Neuronal stem cell (in vitro differentiated cells): Measurements from ENCODE around the gene UNC5C.
A peak's percentile ranks its signal among the peaks of the same experiment; 100 is the strongest.

ENCODE experiments used
- DNase-seq: peaks from one replicate; pipeline ENCODE4 v3.0.0-alpha.2; 2013; ENCODE audit warnings: low spot score
- H2AFZ ChIP-seq: one replicate; pipeline ENCODE4 v1.6.1; 2013; ENCODE audit warnings: mild to moderate bottlenecking, low read length, inconsistent platforms
- H2AK5ac ChIP-seq: 2 replicates; pipeline ENCODE4 v1.6.1; 2013; ENCODE audit warnings: low read depth, mild to moderate bottlenecking, inconsistent platforms, low read length, moderate library complexity, mixed read lengths
- H2BK120ac ChIP-seq: 2 replicates; pipeline ENCODE4 v1.6.1; 2013; ENCODE audit warnings: low read depth, mild to moderate bottlenecking, inconsistent platforms, low read length, moderate library complexity, mixed read lengths
- H2BK12ac ChIP-seq: one replicate; pipeline ENCODE4 v1.6.1; 2013; ENCODE audit warnings: low read length, inconsistent platforms
- H2BK15ac ChIP-seq: 2 replicates; pipeline ENCODE4 v1.6.1; 2013; ENCODE audit warnings: mild to moderate bottlenecking, low read length, inconsistent platforms, mixed read lengths
- H2BK5ac ChIP-seq: one replicate; pipeline ENCODE4 v1.6.1; 2013; ENCODE audit warnings: inconsistent platforms, mild to moderate bottlenecking, low read length, moderate library complexity
- H3K14ac ChIP-seq: one replicate; pipeline ENCODE4 v1.6.1; 2013; ENCODE audit warnings: low read length, inconsistent platforms
- H3K18ac ChIP-seq: 2 replicates; pipeline ENCODE4 v1.6.1; 2013; ENCODE audit warnings: low read length, inconsistent platforms
- H3K23ac ChIP-seq: 2 replicates; pipeline ENCODE4 v1.6.1; 2013; ENCODE audit warnings: low read depth, mild to moderate bottlenecking, mixed read lengths, low read length, inconsistent platforms; ENCODE audit not compliant: poor library complexity
- H3K27ac ChIP-seq: replicated peaks from 3 replicates; pipeline ENCODE4 v1.5.1; 2013; ENCODE audit warnings: low read length, inconsistent platforms
- H3K27me3 ChIP-seq, 3 experiments: 2 replicates each; pipeline ENCODE4 v1.6.1; 2013; ENCODE audit warnings: low read length in 3 of 3, mild to moderate bottlenecking in 2 of 3, inconsistent platforms in 1 of 3, low read depth in 1 of 3, mixed read lengths in 1 of 3, moderate library complexity in 1 of 3; ENCODE audit not compliant: control insufficient read depth in 3 of 3, insufficient read depth in 3 of 3
- H3K36me3 ChIP-seq, 2 donors: replicated peaks in 1 of 2; 2 replicates each; pipeline ENCODE4 v1.6.1; 2013; ENCODE audit warnings: low read length in 2 of 2; ENCODE audit not compliant: control insufficient read depth in 2 of 2, insufficient read depth in 2 of 2
- H3K4ac ChIP-seq: 2 replicates; pipeline ENCODE4 v1.6.1; 2013; ENCODE audit warnings: inconsistent platforms, mild to moderate bottlenecking, low read length, moderate library complexity
- H3K4me1 ChIP-seq, 2 donors: 1 replicate in 1 of 2; 2 replicates in 1 of 2; pipeline ENCODE4 v1.6.1; 2013; ENCODE audit warnings: low read length in 2 of 2, low read depth in 1 of 2; ENCODE audit not compliant: control insufficient read depth in 2 of 2, insufficient read depth in 1 of 2
- H3K4me2 ChIP-seq: one replicate; pipeline ENCODE4 v1.6.1; 2013; ENCODE audit warnings: mild to moderate bottlenecking, low read length, inconsistent platforms; ENCODE audit not compliant: insufficient read depth, poor library complexity, severe bottlenecking
- H3K4me3 ChIP-seq, 2 donors: 2 replicates each; pipeline ENCODE4 v1.5.1; 2013; ENCODE audit warnings: low read length in 2 of 2, mild to moderate bottlenecking in 2 of 2, inconsistent platforms in 1 of 2, moderate library complexity in 1 of 2
- H3K79me1 ChIP-seq: one replicate; pipeline ENCODE4 v1.6.1; 2013; ENCODE audit warnings: low read depth, mild to moderate bottlenecking, inconsistent platforms, low read length, moderate library complexity
- H3K9ac ChIP-seq: one replicate; pipeline ENCODE4 v1.6.1; 2013; ENCODE audit warnings: mild to moderate bottlenecking, low read depth, low read length, inconsistent platforms; ENCODE audit not compliant: poor library complexity
- H3K9me3 ChIP-seq, 2 donors: replicated peaks in 1 of 2; 2 replicates each; pipeline versions ENCODE3 to v1.6.1; 2013; ENCODE audit warnings: low read length in 2 of 2, mild to moderate bottlenecking in 2 of 2, inconsistent platforms in 1 of 2, low read depth in 1 of 2, mixed read lengths in 1 of 2, moderate library complexity in 1 of 2; ENCODE audit not compliant: control insufficient read depth in 2 of 2, insufficient read depth in 1 of 2
- H4K8ac ChIP-seq: one replicate; pipeline ENCODE4 v1.6.1; 2013; ENCODE audit warnings: low read depth, mild to moderate bottlenecking, inconsistent platforms, low read length, moderate library complexity
- H4K91ac ChIP-seq: one replicate; pipeline ENCODE4 v1.6.1; 2013; ENCODE audit warnings: low read length, low read depth, mild to moderate bottlenecking, inconsistent platforms; ENCODE audit not compliant: poor library complexity
- WGBS, 2 donors: extraction: QIAGEN DNeasy Blood & Tissue Kit; methylation state at CpG; one replicate each; pipeline ENCODE4 v1.1.7; 2013; ENCODE audit warnings: missing lambda C conversion rate in 2 of 2, mixed read lengths in 1 of 2; ENCODE audit not compliant: insufficient read length in 2 of 2, insufficient replicate concordance in 1 of 2; ENCODE audit errors: extremely low coverage in 2 of 2; 5-methylcytosine and 5-hydroxymethylcytosine counted together

UNC5C gene

DNA sequence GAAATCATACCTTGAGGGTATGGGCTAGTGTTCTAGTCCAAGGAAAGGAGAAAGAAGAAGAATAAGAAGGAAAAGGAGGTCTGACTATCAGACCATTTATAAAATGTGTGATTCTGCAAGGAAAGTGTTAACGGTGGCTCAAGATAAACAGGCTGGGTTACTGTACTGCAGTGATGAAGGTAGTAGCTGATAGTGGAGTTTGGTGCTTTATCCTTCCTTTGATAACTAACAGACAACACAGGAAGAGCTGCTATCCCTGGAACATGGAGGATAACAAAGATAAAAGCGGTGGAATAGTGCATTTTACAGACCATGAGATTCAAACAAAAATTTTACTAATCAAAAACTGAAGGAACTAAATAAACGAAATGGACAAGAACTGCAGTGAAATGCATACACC, 2.6 kb downstream of the UNC5C start:
- Histone ChIP-seq H3K18ac (no peak overlapping the region), H3K4me1 (peaks cover 0 to 15% of the 10 kb centered on the region in 2 donors), H2BK120ac (no peak overlapping the region), H3K9ac (no peak overlapping the region), H3K79me1 (no peaks in the 10 kb centered on the region), H2BK15ac (no peak overlapping the region), H3K4me2 (no peak overlapping the region), H2BK12ac (no peak overlapping the region), H3K27ac (no peak overlapping the region), H3K4ac (no peak overlapping the region), H2BK5ac (no peak overlapping the region), H3K36me3 (no peaks in the 10 kb centered on the region), H3K27me3 (peaks cover 0 to 17% (median 0%) of the 10 kb centered on the region in 3 experiments), H3K14ac (no peak overlapping the region), H3K9me3 (no peaks in the 10 kb centered on the region), H3K23ac (no peak overlapping the region), H2AK5ac (no peak overlapping the region), H2AFZ (peak overlapping the region; percentile 96), H4K8ac (no peak overlapping the region), H4K91ac (no peak overlapping the region), H3K4me3 (peak overlapping the region in 1 of 2 donors; percentile 74)
- no CpG with 5 or more reads among the region's 3 CpGs for WGBS, 2 donors
- DNase-seq = no peak

- Histone ChIP-seq H2BK15ac (no peak overlapping the region), H3K18ac (no peak overlapping the region), H3K79me1 (no peaks in the 10 kb centered on the region), H2BK12ac (no peak overlapping the region), H4K8ac (no peak overlapping the region), H3K4me1 (peaks cover 0 to 15% of the 10 kb centered on the region in 2 donors), H4K91ac (no peak overlapping the region), H3K4ac (no peak overlapping the region), H3K36me3 (no peaks in the 10 kb centered on the region), H3K27ac (no peak overlapping the region), H2AFZ (no peak overlapping the region), H2BK120ac (no peak overlapping the region), H3K23ac (no peak overlapping the region), H3K9me3 (no peaks in the 10 kb centered on the region), H3K9ac (no peak overlapping the region), H3K4me3 (no peak overlapping the region), H3K14ac (no peak overlapping the region), H2BK5ac (no peak overlapping the region), H2AK5ac (no peak overlapping the region), H3K4me2 (no peak overlapping the region), H3K27me3 (peaks cover 0 to 16% (median 0%) of the 10 kb centered on the region in 3 experiments)
- DNase-seq = no peak
- no CpG with 5 or more reads among the region's 6 CpGs for WGBS, 2 donors
Observed at GRCh38 chr4:95545546-95545945, 3.2 kb downstream of the UNC5C start.

- H3K14ac ChIP-seq = no peak overlapping the region
- no peak overlapping the region for H2AFZ ChIP-seq
- no peak overlapping the region for H3K23ac ChIP-seq
- no peak overlapping the region for H2AK5ac ChIP-seq
- no peak overlapping the region for H3K4me3 ChIP-seq
- H2BK120ac ChIP-seq = no peak overlapping the region
- peaks cover 0 to 6% (median 0%) of the 10 kb centered on the region in 3 experiments for H3K27me3 ChIP-seq
- H4K91ac ChIP-seq = no peak overlapping the region
- no peaks in the 10 kb centered on the region for H3K36me3 ChIP-seq
- H2BK15ac ChIP-seq = no peak overlapping the region
- no peak overlapping the region for H2BK12ac ChIP-seq
- no peak overlapping the region for H3K9ac ChIP-seq
- H3K4me1 ChIP-seq = peaks cover 0 to 15% of the 10 kb centered on the region in 2 donors
- DNase-seq = no peak
- no peak overlapping the region for H3K4ac ChIP-seq
- H3K4me2 ChIP-seq = no peak overlapping the region
- H3K79me1 ChIP-seq = no peaks in the 10 kb centered on the region
- H3K27ac ChIP-seq = no peak overlapping the region
- WGBS, 2 donors = no CpG with 5 or more reads among the region's 8 CpGs
- H3K9me3 ChIP-seq = no peaks in the 10 kb centered on the region
- no peak overlapping the region for H4K8ac ChIP-seq
- H3K18ac ChIP-seq = no peak overlapping the region
- no peak overlapping the region for H2BK5ac ChIP-seq
Observed at GRCh38 chr4:95544113-95545103, 4.4 kb downstream of the UNC5C start.

- Histone ChIP-seq H3K18ac (no peak overlapping the region), H2BK15ac (no peak overlapping the region), H3K9ac (no peak overlapping the region), H4K91ac (no peak overlapping the region), H3K27me3 (no peaks in the 10 kb centered on the region), H3K4ac (no peak overlapping the region), H2AFZ (no peak overlapping the region), H3K23ac (no peak overlapping the region), H3K14ac (no peak overlapping the region), H2AK5ac (no peak overlapping the region), H3K27ac (no peak overlapping the region), H3K9me3 (no peaks in the 10 kb centered on the region), H3K36me3 (no peaks in the 10 kb centered on the region), H3K4me2 (no peak overlapping the region), H2BK120ac (no peak overlapping the region), H3K4me1 (peaks cover 0 to 15% of the 10 kb centered on the region in 2 donors), H4K8ac (no peak overlapping the region), H3K4me3 (no peak overlapping the region), H2BK12ac (no peak overlapping the region), H2BK5ac (no peak overlapping the region), H3K79me1 (no peaks in the 10 kb centered on the region)
- DNase-seq = no peak
- WGBS, 2 donors = no CpG with 5 or more reads among the region's 4 CpGs
Observed at GRCh38 chr4:95541889-95542607, 6.7 kb downstream of the UNC5C start.
